Peyer's patch (tissue), 4 donors: ENCODE data around the gene ITPKB. TPM values are rescaled to one million over a fixed set of nuclear protein-coding genes. Genes with fewer than 3 reads are reported as not detected.
A peak's percentile ranks its signal among the peaks of the same experiment; 100 is the strongest.
"Not testable (repeated sequence)": the region's sequence is repeated elsewhere in the genome, so short reads cannot be mapped to it uniquely, and the experiment has no call there.

ENCODE experiments used
- DNase-seq, 3 donors: peaks; one replicate each; pipeline ENCODE4 v3.0.0-alpha.2; 2017 to 2019
- H3K27ac ChIP-seq, 4 donors: fragments of 200-600 bp; sonication (generic); one replicate each; pipeline ENCODE4 v1.5.1; 2016 to 2019
- H3K27me3 ChIP-seq, 2 donors: fragments of 200-600 bp; sonication (generic); one replicate each; pipeline ENCODE4 v1.5.1; 2019
- H3K36me3 ChIP-seq, 3 donors: fragments of 200-600 bp; sonication (generic); one replicate each; pipeline ENCODE4 v1.5.1; 2016 to 2019
- H3K4me1 ChIP-seq, 4 donors: fragments of 200-600 bp; sonication (generic); one replicate each; pipeline ENCODE4 v1.5.1; 2016 to 2019
- H3K4me3 ChIP-seq, 4 donors: fragments of 200-600 bp; sonication (generic); 1 replicate in 3 of 4; 2 replicates in 1 of 4; pipeline ENCODE4 v1.5.1; 2016 to 2019; ENCODE audit warnings: mild to moderate bottlenecking in 1 of 4
- H3K9me3 ChIP-seq, 4 donors: fragments of 200-600 bp; sonication (generic); one replicate each; pipeline ENCODE4 v1.5.1; 2016 to 2019; ENCODE audit warnings: mild to moderate bottlenecking in 1 of 4
- POLR2A ChIP-seq, 2 donors: fragments of 450-650 bp; IDR thresholded peaks; one replicate each; pipeline ENCODE4 v1.5.1; 2017; ENCODE audit warnings: antibody characterized with exemption in 2 of 2, mild to moderate bottlenecking in 2 of 2, moderate library complexity in 2 of 2
- total RNA-seq, 4 donors: library from RNA; depleted of rRNA; stranded (reverse); fragments of >200 nt; gene quantifications; one replicate each; pipeline ENCODE4 v1.1.0, GENCODE V29; 2016
- TF ChIP-seq, protein P1 (sequence below), 6 experiments: fragments of 450-650 bp in 4 of 6; fragments of 200-600 bp in 2 of 6; sonication (generic) in 1 of 6; IDR thresholded peaks; one replicate each; pipeline ENCODE4 v1.5.1; 2017 to 2019; ENCODE audit warnings: antibody characterized with exemption in 6 of 6, mild to moderate bottlenecking in 3 of 6, moderate library complexity in 1 of 6

Gene ITPKB
- total RNA-seq, 4 donors from 2014 or later, result 9.5 to 36.3 (median 23.0) TPM

DNA sequence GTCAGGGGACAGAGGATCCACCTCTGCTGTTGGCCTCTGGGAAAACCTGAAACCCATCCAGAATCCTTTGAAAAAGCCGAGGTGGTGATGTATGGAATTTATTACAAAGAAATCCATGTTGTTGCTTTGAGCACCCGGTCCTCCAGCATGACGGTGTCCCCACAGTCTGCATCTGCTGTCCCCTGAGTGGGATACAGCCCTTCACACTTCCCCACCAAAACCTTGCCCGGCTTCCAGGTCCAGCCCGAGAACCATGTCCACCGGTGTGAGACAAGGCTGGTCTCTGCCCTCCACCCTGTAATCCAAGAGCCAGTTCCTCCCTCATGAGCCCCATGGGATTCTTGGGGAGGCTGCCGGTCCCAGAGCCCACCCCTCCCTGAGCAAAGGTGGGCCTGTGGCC is 120.1 kb downstream of the ITPKB start:
- H3K36me3 ChIP-seq, result no peaks in the 10 kb centered on the region
- no peak for TF ChIP-seq POLR2A (IDR thresholded peaks at IDR 0.05)
- TF ChIP-seq, protein P1, sequence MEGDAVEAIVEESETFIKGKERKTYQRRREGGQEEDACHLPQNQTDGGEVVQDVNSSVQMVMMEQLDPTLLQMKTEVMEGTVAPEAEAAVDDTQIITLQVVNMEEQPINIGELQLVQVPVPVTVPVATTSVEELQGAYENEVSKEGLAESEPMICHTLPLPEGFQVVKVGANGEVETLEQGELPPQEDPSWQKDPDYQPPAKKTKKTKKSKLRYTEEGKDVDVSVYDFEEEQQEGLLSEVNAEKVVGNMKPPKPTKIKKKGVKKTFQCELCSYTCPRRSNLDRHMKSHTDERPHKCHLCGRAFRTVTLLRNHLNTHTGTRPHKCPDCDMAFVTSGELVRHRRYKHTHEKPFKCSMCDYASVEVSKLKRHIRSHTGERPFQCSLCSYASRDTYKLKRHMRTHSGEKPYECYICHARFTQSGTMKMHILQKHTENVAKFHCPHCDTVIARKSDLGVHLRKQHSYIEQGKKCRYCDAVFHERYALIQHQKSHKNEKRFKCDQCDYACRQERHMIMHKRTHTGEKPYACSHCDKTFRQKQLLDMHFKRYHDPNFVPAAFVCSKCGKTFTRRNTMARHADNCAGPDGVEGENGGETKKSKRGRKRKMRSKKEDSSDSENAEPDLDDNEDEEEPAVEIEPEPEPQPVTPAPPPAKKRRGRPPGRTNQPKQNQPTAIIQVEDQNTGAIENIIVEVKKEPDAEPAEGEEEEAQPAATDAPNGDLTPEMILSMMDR (IDR thresholded peaks at IDR 0.05), result no peak
- H3K27me3 ChIP-seq, result no peaks in the 10 kb centered on the region
- peak in 1 of 3 donors; percentile 22 for DNase-seq
- no peak overlapping the region for H3K27ac ChIP-seq
- H3K9me3 ChIP-seq, result peaks cover 0 to 5% (median 0%) of the 10 kb centered on the region in 4 donors
- H3K4me3 ChIP-seq, result no peak overlapping the region
- H3K4me1 ChIP-seq, result no peaks in the 10 kb centered on the region

- TF ChIP-seq, protein P1 (IDR thresholded peaks at IDR 0.05), result no peak
- TF ChIP-seq POLR2A (IDR thresholded peaks at IDR 0.05), result no peak
- H3K9me3 ChIP-seq, result peaks cover 0 to 5% (median 0%) of the 10 kb centered on the region in 4 donors
- no peaks in the 10 kb centered on the region for H3K27me3 ChIP-seq
- H3K36me3 ChIP-seq, result no peaks in the 10 kb centered on the region
- no peak overlapping the region for H3K4me3 ChIP-seq
- no peaks in the 10 kb centered on the region for H3K4me1 ChIP-seq
- H3K27ac ChIP-seq, result no peak overlapping the region
- DNase-seq, result peak in 1 of 3 donors; percentile 43
Measured at GRCh38 chr1:226618380-226618779, 120.7 kb downstream of the ITPKB start.

DNA sequence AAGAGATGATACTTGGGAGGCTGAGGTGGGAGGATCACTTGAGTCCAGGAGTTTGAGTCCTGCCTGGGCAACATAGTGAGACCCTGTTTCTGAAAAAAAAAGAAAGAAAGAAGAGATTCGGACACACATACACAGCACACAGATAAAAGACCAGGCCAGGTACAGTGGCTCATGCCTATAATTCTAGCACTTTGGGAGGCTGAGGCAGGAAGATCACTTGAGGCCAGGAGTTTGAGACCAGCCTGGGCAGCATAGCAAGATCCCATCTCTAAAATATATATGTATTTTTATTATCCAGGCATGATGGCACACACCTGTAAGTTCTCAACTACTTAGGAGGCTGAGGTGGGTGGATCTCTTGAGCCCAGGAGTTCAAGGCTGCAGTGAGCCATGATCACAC is 121.4 kb downstream of the ITPKB start:
- H3K27ac ChIP-seq, H3K4me3 ChIP-seq, H3K27me3 ChIP-seq, H3K9me3 ChIP-seq, H3K36me3 ChIP-seq, DNase-seq, H3K4me1 ChIP-seq: not testable (repeated sequence)

GRCh38 chr1:226617109-226617508 is 122.0 kb downstream of the ITPKB start:
- TF ChIP-seq POLR2A (IDR thresholded peaks at IDR 0.05), result no peak
- TF ChIP-seq, protein P1 (IDR thresholded peaks at IDR 0.05), result no peak
- Histone ChIP-seq H3K27ac (no peak overlapping the region), H3K4me1 (no peaks in the 10 kb centered on the region), H3K4me3 (no peak overlapping the region), H3K36me3 (no peaks in the 10 kb centered on the region), H3K27me3 (no peaks in the 10 kb centered on the region), H3K9me3 (peaks cover 0 to 2% (median 0%) of the 10 kb centered on the region in 4 donors)
- peak in 1 of 3 donors; percentile 19 for DNase-seq

GRCh38 chr1:226616636-226617035 is 122.4 kb downstream of the ITPKB start:
- H3K4me3 ChIP-seq, result no peak overlapping the region
- no peaks in the 10 kb centered on the region for H3K36me3 ChIP-seq
- no peak overlapping the region for H3K27ac ChIP-seq
- TF ChIP-seq, protein P1 (IDR thresholded peaks at IDR 0.05), result no peak
- no peak for TF ChIP-seq POLR2A (IDR thresholded peaks at IDR 0.05)
- no peaks in the 10 kb centered on the region for H3K9me3 ChIP-seq
- H3K4me1 ChIP-seq, result no peaks in the 10 kb centered on the region
- H3K27me3 ChIP-seq, result no peaks in the 10 kb centered on the region
- no peak for DNase-seq

DNA sequence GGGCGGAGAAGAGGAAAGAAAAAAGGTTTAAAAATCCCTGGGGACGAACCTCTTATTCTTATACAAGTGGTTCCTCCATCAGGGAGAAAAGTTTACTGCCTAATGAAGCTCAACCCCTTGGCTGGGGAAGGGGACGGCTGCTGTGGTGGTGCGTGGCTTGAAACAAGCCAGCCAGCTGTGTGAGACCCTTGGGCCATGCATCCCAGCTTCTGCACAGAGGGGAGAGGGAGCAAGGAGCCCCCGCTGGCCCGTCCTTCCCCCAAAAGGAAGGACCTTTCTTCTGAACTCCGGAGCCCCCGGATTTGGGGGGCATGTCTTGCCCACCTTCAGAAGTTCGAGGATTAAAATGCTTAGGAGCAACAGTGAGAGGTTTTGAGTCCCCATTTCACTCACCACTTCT is 123.2 kb downstream of the ITPKB start:
- TF ChIP-seq POLR2A (IDR thresholded peaks at IDR 0.05), result no peak
- TF ChIP-seq, protein P1 (IDR thresholded peaks at IDR 0.05), result no peak
- Histone ChIP-seq H3K4me1 (no peaks in the 10 kb centered on the region), H3K27me3 (no peaks in the 10 kb centered on the region), H3K4me3 (no peak overlapping the region), H3K36me3 (no peaks in the 10 kb centered on the region), H3K27ac (no peak overlapping the region), H3K9me3 (no peaks in the 10 kb centered on the region)
- DNase-seq, result peak in 1 of 3 donors; percentile 19

DNA sequence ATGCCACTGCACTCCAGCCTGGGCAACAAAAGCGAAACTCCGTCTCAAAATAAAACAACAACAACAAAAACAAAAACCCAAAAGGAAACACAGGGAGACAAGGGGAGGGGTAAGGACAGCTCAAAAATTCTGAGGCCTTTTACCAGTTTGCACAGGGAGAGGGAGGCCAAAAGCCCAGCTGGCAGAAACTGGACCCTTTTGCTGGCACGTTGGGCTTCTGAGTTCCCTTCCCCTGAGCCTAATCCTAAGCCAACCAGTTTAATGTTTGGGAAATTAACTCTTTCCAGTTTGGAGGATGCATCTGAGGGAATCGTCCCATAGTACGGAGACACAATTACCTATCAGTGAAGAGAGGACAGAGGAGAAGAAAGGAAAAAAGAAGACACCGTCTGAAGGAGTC is 127.1 kb downstream of the ITPKB start:
- H3K9me3 ChIP-seq, H3K4me3 ChIP-seq, H3K4me1 ChIP-seq, H3K36me3 ChIP-seq, H3K27me3 ChIP-seq, H3K27ac ChIP-seq: not testable (repeated sequence)
- DNase-seq, result peak in 1 of 3 donors; percentile 3
